ENCODE results near the gene RAD51B.

DNA sequence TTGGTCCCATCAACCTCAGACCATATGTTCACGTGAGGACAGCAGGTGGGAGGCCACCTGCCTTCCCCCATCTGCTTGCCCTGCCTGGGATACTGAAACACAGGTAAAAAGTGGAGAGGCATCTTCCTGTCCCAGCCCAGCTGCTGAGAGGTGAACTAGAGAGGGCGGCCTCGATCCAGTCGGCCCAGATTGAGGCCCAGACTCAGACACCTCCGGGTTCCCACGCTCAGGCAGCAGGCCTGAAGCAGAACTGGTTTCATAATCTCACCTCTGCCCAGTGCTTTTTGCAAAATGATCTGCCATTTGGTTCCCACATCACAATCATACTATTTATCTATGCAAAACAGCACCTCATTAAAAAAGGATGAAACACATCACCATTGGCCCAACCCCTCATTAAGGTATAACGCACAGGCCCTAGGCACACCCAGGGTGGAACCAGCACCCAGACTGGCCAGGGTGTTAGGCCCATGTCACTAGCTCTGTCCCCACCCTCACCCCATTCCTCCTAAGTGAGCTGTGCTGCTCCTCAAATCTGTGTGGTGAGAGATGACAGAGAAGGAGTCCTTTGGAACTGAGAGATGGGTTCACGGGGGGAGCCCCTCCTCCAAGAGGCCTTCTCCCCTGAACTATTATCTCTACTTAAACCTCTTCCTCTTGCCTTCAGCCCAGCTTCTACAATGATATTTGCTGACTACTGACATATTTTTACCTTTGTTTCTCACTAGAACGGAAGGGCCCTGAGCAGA lies 892.2 kb downstream of the RAD51B start:
- TF ChIP-seq EZH2 (IDR thresholded peaks at IDR 0.05; ENCODE audit: low read length, missing control alignments), result no peak
- TF ChIP-seq, protein P1, sequence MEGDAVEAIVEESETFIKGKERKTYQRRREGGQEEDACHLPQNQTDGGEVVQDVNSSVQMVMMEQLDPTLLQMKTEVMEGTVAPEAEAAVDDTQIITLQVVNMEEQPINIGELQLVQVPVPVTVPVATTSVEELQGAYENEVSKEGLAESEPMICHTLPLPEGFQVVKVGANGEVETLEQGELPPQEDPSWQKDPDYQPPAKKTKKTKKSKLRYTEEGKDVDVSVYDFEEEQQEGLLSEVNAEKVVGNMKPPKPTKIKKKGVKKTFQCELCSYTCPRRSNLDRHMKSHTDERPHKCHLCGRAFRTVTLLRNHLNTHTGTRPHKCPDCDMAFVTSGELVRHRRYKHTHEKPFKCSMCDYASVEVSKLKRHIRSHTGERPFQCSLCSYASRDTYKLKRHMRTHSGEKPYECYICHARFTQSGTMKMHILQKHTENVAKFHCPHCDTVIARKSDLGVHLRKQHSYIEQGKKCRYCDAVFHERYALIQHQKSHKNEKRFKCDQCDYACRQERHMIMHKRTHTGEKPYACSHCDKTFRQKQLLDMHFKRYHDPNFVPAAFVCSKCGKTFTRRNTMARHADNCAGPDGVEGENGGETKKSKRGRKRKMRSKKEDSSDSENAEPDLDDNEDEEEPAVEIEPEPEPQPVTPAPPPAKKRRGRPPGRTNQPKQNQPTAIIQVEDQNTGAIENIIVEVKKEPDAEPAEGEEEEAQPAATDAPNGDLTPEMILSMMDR (conservative IDR thresholded peaks at IDR 0.05 in 1 of 2, IDR thresholded peaks at IDR 0.05 in 1 of 2; ENCODE audit: low read depth in 1 of 2, low read length in 2 of 2), result no peak
